Trophoblast cell (in vitro differentiated cells and primary cell): ENCODE data around the gene FRA10AC1.

Experiments
- DNase-seq, 2 donors: peaks; one replicate each; pipeline ENCODE4 v3.0.0-alpha.2; 2016
- H2AFZ ChIP-seq: 2 replicates; pipeline ENCODE4 v1.6.1; 2013; ENCODE audit warnings: low read length, moderate library complexity, mild to moderate bottlenecking; ENCODE audit not compliant: insufficient read depth, poor library complexity
- H2AK5ac ChIP-seq: 2 replicates; pipeline ENCODE4 v1.6.1; 2013; ENCODE audit warnings: mild to moderate bottlenecking, low read length
- H2BK120ac ChIP-seq: 2 replicates; pipeline ENCODE4 v1.6.1; 2013; ENCODE audit warnings: low read length, mild to moderate bottlenecking, moderate library complexity; ENCODE audit not compliant: insufficient read depth, poor library complexity
- H2BK12ac ChIP-seq: 2 replicates; pipeline ENCODE4 v1.6.1; 2013; ENCODE audit warnings: mild to moderate bottlenecking, low read length, moderate library complexity
- H2BK5ac ChIP-seq: 2 replicates; pipeline ENCODE4 v1.6.1; 2013; ENCODE audit warnings: low read length, low read depth, moderate library complexity, mild to moderate bottlenecking; ENCODE audit not compliant: poor library complexity
- H3K14ac ChIP-seq: 2 replicates; pipeline ENCODE4 v1.6.1; 2013; ENCODE audit warnings: mild to moderate bottlenecking, low read length
- H3K18ac ChIP-seq: 2 replicates; pipeline ENCODE4 v1.6.1; 2013; ENCODE audit warnings: mild to moderate bottlenecking, low read length
- H3K23ac ChIP-seq: 2 replicates; pipeline ENCODE4 v1.6.1; 2013; ENCODE audit warnings: low read length
- H3K27ac ChIP-seq: 2 replicates; pipeline ENCODE4 v1.5.1; 2013; ENCODE audit warnings: low read depth, mild to moderate bottlenecking, inconsistent platforms, low read length, moderate library complexity
- H3K27me3 ChIP-seq: 2 replicates; pipeline ENCODE4 v1.6.1; 2013; ENCODE audit warnings: inconsistent platforms, mild to moderate bottlenecking, low read length, moderate library complexity; ENCODE audit not compliant: insufficient read depth
- H3K36me3 ChIP-seq, 2 experiments: 1 replicate in 1 of 2; 2 replicates in 1 of 2; pipeline ENCODE4 v1.6.1; 2013; ENCODE audit warnings: low read length in 2 of 2, mild to moderate bottlenecking in 2 of 2, moderate library complexity in 1 of 2; ENCODE audit not compliant: insufficient read depth in 2 of 2, control insufficient read depth in 1 of 2
- H3K4ac ChIP-seq: 2 replicates; pipeline ENCODE4 v1.6.1; 2013; ENCODE audit warnings: low read depth, mild to moderate bottlenecking, low read length, moderate library complexity
- H3K4me1 ChIP-seq, 2 experiments: 1 replicate in 1 of 2; 2 replicates in 1 of 2; pipeline ENCODE4 v1.6.1; 2013; ENCODE audit warnings: low read length in 2 of 2, mild to moderate bottlenecking in 2 of 2, moderate library complexity in 1 of 2; ENCODE audit not compliant: insufficient read depth in 2 of 2, control insufficient read depth in 1 of 2
- H3K4me2 ChIP-seq: 2 replicates; pipeline ENCODE4 v1.6.1; 2013; ENCODE audit warnings: inconsistent platforms, mild to moderate bottlenecking, low read length, moderate library complexity
- H3K4me3 ChIP-seq: 2 replicates; pipeline ENCODE4 v1.5.1; 2013; ENCODE audit warnings: mild to moderate bottlenecking, low read depth, low read length, inconsistent platforms
- H3K79me1 ChIP-seq: one replicate; pipeline ENCODE4 v1.6.1; 2013; ENCODE audit warnings: low read length
- H3K79me2 ChIP-seq: 2 replicates; pipeline ENCODE4 v1.6.1; 2013; ENCODE audit warnings: low read length, mild to moderate bottlenecking; ENCODE audit not compliant: control insufficient read depth, insufficient read depth, poor library complexity
- H3K9ac ChIP-seq: 2 replicates; pipeline ENCODE4 v1.6.1; 2013; ENCODE audit warnings: mild to moderate bottlenecking, low read length
- H3K9me3 ChIP-seq: 2 replicates; pipeline ENCODE4 v1.6.1; 2013; ENCODE audit warnings: low read depth, mild to moderate bottlenecking, control low read depth, inconsistent platforms, low read length; ENCODE audit not compliant: insufficient read depth
- H4K12ac ChIP-seq: 2 replicates; pipeline ENCODE4 v1.6.1; 2013; ENCODE audit warnings: low read depth, mild to moderate bottlenecking, low read length, moderate library complexity
- H4K8ac ChIP-seq: 2 replicates; pipeline ENCODE4 v1.6.1; 2013; ENCODE audit warnings: low read depth, mild to moderate bottlenecking, low read length, moderate library complexity
- H4K91ac ChIP-seq: one replicate; pipeline ENCODE4 v1.6.1; 2013; ENCODE audit warnings: low read depth, mild to moderate bottlenecking, low read length, moderate library complexity
- WGBS: extraction: QIAGEN DNeasy Blood & Tissue Kit; methylation state at CpG from one replicate; pipeline ENCODE4 v1.1.7; 2013; ENCODE audit warnings: missing lambda C conversion rate; ENCODE audit not compliant: insufficient read length, insufficient coverage; ENCODE audit errors: extremely low coverage; 5-methylcytosine and 5-hydroxymethylcytosine counted together

Gene FRA10AC1

GRCh38 chr10:93746844-93747284 lies 44.5 kb upstream of the FRA10AC1 start:
- Histone ChIP-seq H3K4me1 (peaks cover 12 to 17% of the 10 kb centered on the region in 2 experiments), H3K4me2 (no peak overlapping the region), H3K27ac (no peak overlapping the region), H4K12ac (no peak overlapping the region), H3K9ac (no peak overlapping the region), H3K79me2 (no peaks in the 10 kb centered on the region), H3K14ac (no peak overlapping the region), H2AFZ (no peak overlapping the region), H2BK12ac (no peak overlapping the region), H3K9me3 (no peaks in the 10 kb centered on the region), H3K4me3 (no peak overlapping the region), H4K8ac (no peak overlapping the region), H2BK5ac (no peak overlapping the region), H3K79me1 (peaks cover 8% of the 10 kb centered on the region), H2BK120ac (no peak overlapping the region), H3K27me3 (no peaks in the 10 kb centered on the region), H3K36me3 (no peaks in the 10 kb centered on the region), H4K91ac (no peak overlapping the region), H3K18ac (no peak overlapping the region), H3K4ac (no peak overlapping the region), H2AK5ac (no peak overlapping the region), H3K23ac (no peak overlapping the region)
- peak; percentile 99 for DNase-seq
- no CpG with 5 or more reads among the region's 4 CpGs for WGBS

- Histone ChIP-seq H3K27ac (no peak overlapping the region), H3K4me3 (no peak overlapping the region), H3K14ac (no peak overlapping the region), H2BK12ac (no peak overlapping the region), H4K91ac (no peak overlapping the region), H3K79me2 (no peaks in the 10 kb centered on the region), H2AFZ (no peak overlapping the region), H3K9ac (no peak overlapping the region), H3K4ac (no peak overlapping the region), H3K23ac (no peak overlapping the region), H3K4me1 (peaks cover 10 to 11% of the 10 kb centered on the region in 2 experiments), H4K12ac (no peak overlapping the region), H2BK5ac (no peak overlapping the region), H3K27me3 (no peaks in the 10 kb centered on the region), H3K9me3 (no peaks in the 10 kb centered on the region), H3K79me1 (peaks cover 4% of the 10 kb centered on the region), H2AK5ac (no peak overlapping the region), H3K18ac (no peak overlapping the region), H3K36me3 (no peaks in the 10 kb centered on the region), H4K8ac (no peak overlapping the region), H3K4me2 (no peak overlapping the region), H2BK120ac (no peak overlapping the region)
- no peak for DNase-seq
- WGBS, result no CpG with 5 or more reads among the region's 9 CpGs
These were observed 43.1 kb upstream of the FRA10AC1 start for GRCh38 chr10:93745408-93746065.

- Histone ChIP-seq H2BK120ac (no peak overlapping the region), H2BK12ac (no peak overlapping the region), H3K14ac (no peak overlapping the region), H3K27me3 (no peaks in the 10 kb centered on the region), H4K12ac (no peak overlapping the region), H3K9me3 (no peaks in the 10 kb centered on the region), H3K9ac (no peak overlapping the region), H3K4ac (no peak overlapping the region), H3K79me2 (no peaks in the 10 kb centered on the region), H2AK5ac (no peak overlapping the region), H3K23ac (no peak overlapping the region), H3K4me3 (no peak overlapping the region), H3K4me2 (no peak overlapping the region), H4K91ac (no peak overlapping the region), H4K8ac (no peak overlapping the region), H2AFZ (no peak overlapping the region), H3K4me1 (peaks cover 0 to 3% of the 10 kb centered on the region in 2 experiments), H3K27ac (no peak overlapping the region), H3K79me1 (no peaks in the 10 kb centered on the region), H2BK5ac (no peak overlapping the region), H3K36me3 (no peaks in the 10 kb centered on the region), H3K18ac (no peak overlapping the region)
- no CpG with 5 or more reads among the region's 8 CpGs for WGBS
- peak; percentile 53 to 70 for DNase-seq
These were observed 40.4 kb upstream of the FRA10AC1 start for GRCh38 chr10:93742633-93743349.

DNA sequence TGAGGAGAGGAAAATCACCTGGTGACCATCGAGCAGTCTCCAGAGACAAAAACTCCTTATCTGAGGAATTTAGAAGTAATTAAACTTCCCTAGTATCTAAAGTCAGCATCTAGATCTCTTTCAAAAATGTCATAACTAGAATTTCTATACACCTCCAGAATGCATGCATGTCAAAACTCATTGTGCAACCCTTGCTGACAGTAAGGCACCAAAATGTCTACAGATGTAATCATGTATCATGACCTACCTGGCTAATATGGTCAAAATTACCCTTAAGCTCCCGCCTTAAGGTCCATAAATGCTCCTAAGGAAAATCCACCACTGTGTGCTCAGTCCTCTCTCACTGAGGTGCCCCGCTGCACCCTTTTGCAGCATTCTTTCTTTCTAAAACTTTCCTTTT lies 39.0 kb upstream of the FRA10AC1 start:
- Histone ChIP-seq H3K9ac (no peak overlapping the region), H3K4me3 (no peak overlapping the region), H3K4me2 (no peak overlapping the region), H2BK5ac (no peak overlapping the region), H4K91ac (no peak overlapping the region), H3K79me1 (no peaks in the 10 kb centered on the region), H2AK5ac (no peak overlapping the region), H3K23ac (no peak overlapping the region), H3K36me3 (no peaks in the 10 kb centered on the region), H3K79me2 (no peaks in the 10 kb centered on the region), H4K12ac (no peak overlapping the region), H3K18ac (no peak overlapping the region), H3K9me3 (no peaks in the 10 kb centered on the region), H3K4me1 (peaks cover 0 to under 1% of the 10 kb centered on the region in 2 experiments), H2BK120ac (no peak overlapping the region), H3K27me3 (no peaks in the 10 kb centered on the region), H3K4ac (no peak overlapping the region), H4K8ac (no peak overlapping the region), H3K27ac (no peak overlapping the region), H2AFZ (no peak overlapping the region), H2BK12ac (no peak overlapping the region), H3K14ac (no peak overlapping the region)
- DNase-seq, result peak; percentile 76 to 92
- WGBS, result no CpG with 5 or more reads among the region's 3 CpGs
